Measurements from ENCODE around the gene NKX1-1. TPM values are rescaled to one million over a fixed set of nuclear protein-coding genes. Genes with fewer than 3 reads are reported as not detected.

NKX1-1 gene
- polyA plus RNA-seq, 2 of the 4 experiments (the other 2 are of a cell fraction): not detected

GRCh38 chr4:1403177-1403583 is 3.1 kb downstream of the NKX1-1 start:
- Histone ChIP-seq H3K27ac (no peak overlapping the region), H3K4me1 (no peaks in the 10 kb centered on the region), H3K4me2 (peak overlapping the region; percentile 44), H3K4me3 (no peak overlapping the region), H3K9me3 (no peaks in the 10 kb centered on the region)
- no peak for TF ChIP-seq KDM1A (IDR thresholded peaks at IDR 0.05; ENCODE audit: low read depth)
- no peak for TF ChIP-seq ZC3H11A (IDR thresholded peaks at IDR 0.05)
- no peak for TF ChIP-seq POLR2AphosphoS2 (conservative IDR thresholded peaks at IDR 0.05; ENCODE audit: low read length)
- no peak for ATAC-seq
- no peak for DNase-seq (ENCODE audit: low read depth in 1 of 2, low spot score in 1 of 2)
- no CpG with 5 or more reads among the region's 58 CpGs for WGBS (ENCODE audit: missing lambda C conversion rate)
- CTCF ChIA-PET: no interaction called here
- POLR2A ChIA-PET: no interaction called here
- no peak for FAIRE-seq

- Histone ChIP-seq H3K4me3 (no peak overlapping the region), H3K27ac (no peak overlapping the region), H3K4me1 (no peaks in the 10 kb centered on the region), H3K9me3 (no peaks in the 10 kb centered on the region), H3K4me2 (peak overlapping the region; percentile 44; the same call in 2 of the 3 replicates)
- ChIA-PET CTCF (no interaction called here), POLR2A (no interaction called here)
- ATAC-seq: peak; percentile 6 to 38; a peak in 3 of 6 replicates
- no peak for DNase-seq (ENCODE audit: low read depth in 1 of 2, low spot score in 1 of 2)
- TF ChIP-seq ZSCAN20 (CRISPR knock-in tag; IDR thresholded peaks at IDR 0.05) (no peak), SMC3 (IDR thresholded peaks at IDR 0.05) (no peak), HDAC2 (IDR thresholded peaks at IDR 0.05) (no peak), HOXA7 (CRISPR knock-in tag; IDR thresholded peaks at IDR 0.05) (no peak), BCL3 (IDR thresholded peaks at IDR 0.05) (no peak), REST (IDR thresholded peaks at IDR 0.05) (no peak), HMGXB4 (CRISPR knock-in tag; IDR thresholded peaks at IDR 0.05; ENCODE audit: borderline replicate concordance) (no peak), CBX2 (IDR thresholded peaks at IDR 0.05; ENCODE audit: borderline replicate concordance, low read depth) (no peak), RNF2 (IDR thresholded peaks at IDR 0.05; ENCODE audit: borderline replicate concordance, low read depth) (no peak), NR3C1 (IDR thresholded peaks at IDR 0.05) (no peak), MYC (IDR thresholded peaks at IDR 0.05; ENCODE audit: borderline replicate concordance, low read length) (no peak), HES2 (IDR thresholded peaks at IDR 0.05) (no peak), TFCP2L1 (CRISPR knock-in tag; IDR thresholded peaks at IDR 0.05) (no peak), RAD21 (conservative IDR thresholded peaks at IDR 0.05 in 1 of 2, IDR thresholded peaks at IDR 0.05 in 1 of 2) (no peak), RARB (CRISPR knock-in tag; IDR thresholded peaks at IDR 0.05) (no peak), SREBF2 (IDR thresholded peaks at IDR 0.05) (no peak), ZNF302 (CRISPR knock-in tag; IDR thresholded peaks at IDR 0.05) (no peak), CTCF (IDR thresholded peaks at IDR 0.05) (no peak), JUN (IDR thresholded peaks at IDR 0.05) (no peak), ATOH8 (CRISPR knock-in tag; IDR thresholded peaks at IDR 0.05; ENCODE audit: low read depth) (no peak)
- WGBS (ENCODE audit: missing lambda C conversion rate): no CpG with 5 or more reads among the region's 69 CpGs
- no peak for FAIRE-seq
These were observed 3.6 kb downstream of the NKX1-1 start for GRCh38 chr4:1402516-1403091.
